IMR-90 (cell line): ENCODE data around the gene ATP8B4. TPM values are rescaled to one million over a fixed set of nuclear protein-coding genes. Genes with fewer than 3 reads are reported as not detected.

ENCODE experiments used
- ATAC-seq: fragments of 200-7000 bp; cut with Tn5 transposase; 2 replicates; pipeline ENCODE4 v1.9.1; 2020; ENCODE audit warnings: low read depth, mild to moderate bottlenecking, moderate library complexity
- BruUV-seq: library from RNA; stranded (reverse); fragments of 400-500 nt; replicated peaks from 2 replicates; lab custom pipeline; 2021; lab: Mats Ljungman, UMichigan
- CTCF ChIA-PET: fragments of 300-600 bp; formaldehyde crosslinking; extraction: SDS; loops from one replicate; lab custom pipeline; 2021; ENCODE audit warnings: antibody characterized with exemption; lab: Yijun Ruan, JAX
- POLR2A ChIA-PET: fragments of 300-600 bp; sonication (Branson Sonifier 250); formaldehyde crosslinking; loops from one replicate; lab custom pipeline; 2022; ENCODE audit warnings: antibody characterized with exemption; ENCODE audit not compliant: unreplicated experiment; lab: Charles Lee
- DNase-seq: peaks from one replicate; pipeline ENCODE4 v3.0.0; 2013
- H2AFZ ChIP-seq: replicated peaks from 2 replicates; pipeline ENCODE3; 2013; ENCODE audit warnings: low read length, mild to moderate bottlenecking; ENCODE audit not compliant: poor library complexity
- H2AK5ac ChIP-seq: 2 replicates; pipeline ENCODE4 v1.6.1; 2013; ENCODE audit warnings: low read depth, low read length, inconsistent platforms
- H2AK9ac ChIP-seq: replicated peaks from 2 replicates; pipeline ENCODE3; 2013; ENCODE audit warnings: mild to moderate bottlenecking, low read depth, low read length, moderate library complexity; ENCODE audit not compliant: poor library complexity
- H2BK120ac ChIP-seq: 2 replicates; pipeline ENCODE4 v1.6.1; 2013; ENCODE audit warnings: low read depth, low read length, inconsistent platforms
- H2BK15ac ChIP-seq: 3 replicates; pipeline ENCODE4 v1.6.1; 2013; ENCODE audit warnings: low read depth, low read length, inconsistent platforms
- H2BK20ac ChIP-seq: 2 replicates; pipeline ENCODE4 v1.6.1; 2013; ENCODE audit warnings: low read depth, mild to moderate bottlenecking, inconsistent platforms, low read length, moderate library complexity
- H2BK5ac ChIP-seq: 2 replicates; pipeline ENCODE4 v1.6.1; 2013; ENCODE audit warnings: mild to moderate bottlenecking, low read depth, low read length, inconsistent platforms; ENCODE audit not compliant: poor library complexity, severe bottlenecking
- H3K14ac ChIP-seq: replicated peaks from 2 replicates; pipeline ENCODE4 v1.6.1; 2013; ENCODE audit warnings: low read depth, low read length, inconsistent platforms
- H3K18ac ChIP-seq: 2 replicates; pipeline ENCODE4 v1.6.1; 2013; ENCODE audit warnings: low read depth, low read length, control low read depth
- H3K23ac ChIP-seq: 2 replicates; pipeline ENCODE4 v1.6.1; 2013; ENCODE audit warnings: low read depth, low read length, inconsistent platforms
- H3K27ac ChIP-seq: 2 replicates; pipeline ENCODE4 v1.5.1; 2013; ENCODE audit warnings: mild to moderate bottlenecking, control low read depth, low read length; ENCODE audit not compliant: insufficient read depth
- H3K27me3 ChIP-seq: 2 replicates; pipeline ENCODE4 v1.6.1; 2013; ENCODE audit warnings: low read length; ENCODE audit not compliant: control insufficient read depth, insufficient read depth
- H3K36me3 ChIP-seq: 2 replicates; pipeline ENCODE4 v1.6.1; 2013; ENCODE audit warnings: low read length, mixed read lengths; ENCODE audit not compliant: control insufficient read depth, insufficient read depth
- H3K4ac ChIP-seq: 2 replicates; pipeline ENCODE4 v1.6.1; 2013; ENCODE audit warnings: low read depth, low read length, inconsistent platforms
- H3K4me1 ChIP-seq: 2 replicates; pipeline ENCODE4 v1.6.1; 2013; ENCODE audit warnings: low read length, mixed read lengths; ENCODE audit not compliant: control insufficient read depth, insufficient read depth
- H3K4me2 ChIP-seq: 2 replicates; pipeline ENCODE4 v1.6.1; 2013; ENCODE audit warnings: low read depth, mild to moderate bottlenecking, control low read depth, low read length, moderate library complexity
- H3K4me3 ChIP-seq: 2 replicates; pipeline ENCODE4 v1.5.1; 2013; ENCODE audit warnings: low read depth, mild to moderate bottlenecking, control low read depth, low read length, moderate library complexity; ENCODE audit not compliant: insufficient read depth
- H3K56ac ChIP-seq: 2 replicates; pipeline ENCODE4 v1.6.1; 2013; ENCODE audit warnings: low read length, inconsistent platforms; ENCODE audit not compliant: insufficient read depth; ENCODE audit errors: extremely low read depth
- H3K79me1 ChIP-seq, 2 experiments: 2 replicates each; pipeline ENCODE4 v1.6.1; 2013; ENCODE audit warnings: low read length in 2 of 2, inconsistent platforms in 1 of 2, low read depth in 1 of 2
- H3K9ac ChIP-seq: 2 replicates; pipeline ENCODE4 v1.6.1; 2013; ENCODE audit warnings: low read depth, low read length, control low read depth
- H3K9me1 ChIP-seq: 2 replicates; pipeline ENCODE4 v1.6.1; 2013; ENCODE audit warnings: low read length, inconsistent platforms; ENCODE audit not compliant: insufficient read depth
- H3K9me3 ChIP-seq: 2 replicates; pipeline ENCODE4 v1.6.1; 2013; ENCODE audit warnings: low read length; ENCODE audit not compliant: control insufficient read depth, insufficient read depth
- H4K20me1 ChIP-seq: 2 replicates; pipeline ENCODE4 v1.6.1; 2013; ENCODE audit warnings: low read length, inconsistent platforms; ENCODE audit not compliant: insufficient read depth
- H4K5ac ChIP-seq: 2 replicates; pipeline ENCODE4 v1.6.1; 2013; ENCODE audit warnings: mild to moderate bottlenecking, low read depth, low read length, control low read depth
- H4K8ac ChIP-seq, 2 experiments: 2 replicates each; pipeline ENCODE4 v1.6.1; 2013; ENCODE audit warnings: low read depth in 2 of 2, low read length in 2 of 2, control low read depth in 1 of 2, inconsistent platforms in 1 of 2
- H4K91ac ChIP-seq: 2 replicates; pipeline ENCODE4 v1.6.1; 2013; ENCODE audit warnings: low read depth, low read length, inconsistent platforms; ENCODE audit not compliant: insufficient read depth
- BHLHE40 ChIP-seq: fragments of 150-350 bp; IDR thresholded peaks from 2 replicates; pipeline ENCODE4 v1.6.1; 2016; ENCODE audit warnings: mild to moderate bottlenecking, low read depth, low read length
- CEBPB ChIP-seq: IDR thresholded peaks from 2 replicates; pipeline ENCODE4 v1.6.1; 2012; ENCODE audit warnings: low read depth, low read length, improper control_type of control experiment
- CHD1 ChIP-seq: IDR thresholded peaks from 2 replicates; pipeline ENCODE4 v1.6.1; 2012; ENCODE audit warnings: low read depth, low read length, improper control_type of control experiment
- CTCF ChIP-seq: conservative IDR thresholded peaks from 2 replicates; pipeline ENCODE4 v1.5.1; 2012; ENCODE audit warnings: mild to moderate bottlenecking, low read depth, low read length, improper control_type of control experiment
- ELK1 ChIP-seq: fragments of 150-350 bp; IDR thresholded peaks from 2 replicates; pipeline ENCODE4 v1.6.1; 2016; ENCODE audit warnings: low read depth, mild to moderate bottlenecking, low read length, moderate library complexity, borderline replicate concordance
- FOS ChIP-seq: fragments of 150-350 bp; IDR thresholded peaks from 2 replicates; pipeline ENCODE4 v1.6.1; 2016; ENCODE audit warnings: low read depth, low read length
- MAFK ChIP-seq: IDR thresholded peaks from 2 replicates; pipeline ENCODE4 v1.6.1; 2012; ENCODE audit warnings: low read depth, low read length, improper control_type of control experiment
- MAZ ChIP-seq: IDR thresholded peaks from 2 replicates; pipeline ENCODE4 v1.6.1; 2012; ENCODE audit warnings: low read depth, mild to moderate bottlenecking, low read length, improper control_type of control experiment, moderate library complexity, borderline replicate concordance
- MXI1 ChIP-seq: IDR thresholded peaks from 2 replicates; pipeline ENCODE4 v1.6.1; 2012; ENCODE audit warnings: low read depth, mild to moderate bottlenecking, low read length, moderate library complexity, borderline replicate concordance
- NFE2L2 ChIP-seq: fragments of 150-350 bp; IDR thresholded peaks from 2 replicates; pipeline ENCODE4 v1.6.1; 2016; ENCODE audit warnings: low read depth, mild to moderate bottlenecking, low read length
- POLR2A ChIP-seq: IDR thresholded peaks from 2 replicates; pipeline ENCODE4 v1.6.1; 2012; ENCODE audit warnings: mild to moderate bottlenecking, low read depth, low read length
- RAD21 ChIP-seq: IDR thresholded peaks from 2 replicates; pipeline ENCODE4 v1.6.1; 2012; ENCODE audit warnings: low read length, improper control_type of control experiment
- RFX5 ChIP-seq: IDR thresholded peaks from 2 replicates; pipeline ENCODE4 v1.8.0; 2012; ENCODE audit warnings: low read depth, mild to moderate bottlenecking, low read length, moderate library complexity
- WGBS, 2 experiments: methylation state at CpG; one replicate each; pipeline versions ENCODE4 v1.1.5 to v1.1.7; 2013; ENCODE audit warnings: missing lambda C conversion rate in 2 of 2; ENCODE audit not compliant: insufficient read length in 1 of 2; ENCODE audit errors: extremely low coverage in 2 of 2; 5-methylcytosine and 5-hydroxymethylcytosine counted together
- dilution Hi-C: fragments of 300-500 bp; cut with HindIII; formaldehyde crosslinking; loops from one replicate; pipeline ENCODE4 v1.14.3; 2018; ENCODE audit warnings: low sequenced_read_pairs; ENCODE audit not compliant: unreplicated experiment
- in situ Hi-C: fragments of 300-500 bp; cut with MboI; formaldehyde crosslinking; loops from 3 replicates; pipeline ENCODE4 v1.14.3; 2019; ENCODE audit warnings: low sequenced_read_pairs, inconsistent platforms, mixed read lengths
- intact Hi-C: fragments of 100-400 bp; cut with micrococcal nuclease; formaldehyde crosslinking; loops from 2 replicates; pipeline ENCODE4 v1.10.0; 2022
- polyA plus RNA-seq, 3 experiments: library from polyadenylated mRNA; depleted of rRNA; stranded (reverse); fragments of >200 nt; gene quantifications; 2 replicates each; pipeline ENCODE4 v1.2.3, GENCODE V29; 2012; ENCODE audit warnings: low replicate concordance in 1 of 3
- total RNA-seq: library from RNA; depleted of rRNA; stranded (reverse); fragments of >200 nt; gene quantifications from 2 replicates; pipeline ENCODE4 v1.2.3, GENCODE V29; 2012

The ATP8B4 gene
- total and polyA plus RNA-seq, 2 of the 4 experiments (the other 2 are of a cell fraction), result 0.12 to 0.54 TPM

GRCh38 chr15:49863431-49864224 lies 255.4 kb downstream of the ATP8B4 start (continued):
- TF ChIP-seq RFX5, result no peak

- intact Hi-C loops, result no loop called here
- dilution Hi-C loops, result no loop called here
- POLR2A ChIA-PET, result no interaction called here
- TF ChIP-seq CEBPB, result no peak
- TF ChIP-seq ELK1, result no peak
- TF ChIP-seq RAD21, result no peak
- TF ChIP-seq POLR2A, result no peak
- no peak for TF ChIP-seq MXI1
- TF ChIP-seq FOS, result no peak
- no peak for TF ChIP-seq MAFK
- no peak for TF ChIP-seq RFX5
- TF ChIP-seq CHD1, result no peak
- no peak for TF ChIP-seq BHLHE40
- no peak for TF ChIP-seq MAZ
- TF ChIP-seq NFE2L2, result no peak
- no peak for TF ChIP-seq CTCF
These were observed 258.9 kb downstream of the ATP8B4 start for GRCh38 chr15:49860101-49860500.

More at GRCh38 chr15:49860101-49860500, 258.9 kb downstream of the ATP8B4 start:
- H3K9me1 ChIP-seq, result no peaks in the 10 kb centered on the region; the same call in none of the 2 replicates
- H3K4ac ChIP-seq, result peak overlapping the region; percentile 52
- H4K91ac ChIP-seq, result peak overlapping the region; percentile 67; the same call in 1 of the 2 replicates
- peak overlapping the region; percentile 64; the same call in 1 of the 2 replicates for H3K9ac ChIP-seq
- H3K36me3 ChIP-seq, result no peaks in the 10 kb centered on the region
- H4K20me1 ChIP-seq, result no peaks in the 10 kb centered on the region
- peak overlapping the region; percentile 96 for H4K5ac ChIP-seq
- ATAC-seq (no peak), DNase-seq (peak; percentile 87)
- H3K4me2 ChIP-seq, result 0 out of 2 replicates have a peak overlapping the region, but pooled peaks have one; percentile 14
- no peak overlapping the region for H2AFZ ChIP-seq
- peak overlapping the region; percentile 98 for H3K27ac ChIP-seq
- H2BK20ac ChIP-seq, result peak overlapping the region; percentile 38; the same call in 1 of the 2 replicates
- no peak overlapping the region for H3K23ac ChIP-seq
- H2BK120ac ChIP-seq, result peak overlapping the region; percentile 39
- H3K4me3 ChIP-seq, result no peak overlapping the region
- no peak overlapping the region for H2AK9ac ChIP-seq
- no peaks in the 10 kb centered on the region for H3K79me1 ChIP-seq
- H3K18ac ChIP-seq, result peak overlapping the region; percentile 79
- BruUV-seq, result no TSS peak
- H2AK5ac ChIP-seq, result peak overlapping the region; percentile 73; the same call in 1 of the 2 replicates
- peak overlapping the region; percentile 12 to 74; a peak in 3 of 4 replicates for H4K8ac ChIP-seq
- H3K27me3 ChIP-seq, result no peaks in the 10 kb centered on the region
- CTCF ChIA-PET, result no interaction called here
- no peak overlapping the region; the same call in 1 of the 2 replicates for H3K56ac ChIP-seq
- peak overlapping the region; percentile 67; the same call in 2 of the 3 replicates for H2BK15ac ChIP-seq
- in situ Hi-C loops, result no loop called here
- H3K4me1 ChIP-seq, result peaks cover 27% of the 10 kb centered on the region
- WGBS, 2 experiments, result no CpG with 5 or more reads among the region's 8 CpGs
- no peaks in the 10 kb centered on the region for H3K9me3 ChIP-seq
- peak overlapping the region; percentile 82 for H2BK5ac ChIP-seq
- no peak overlapping the region for H3K14ac ChIP-seq
